HG03378 (cell line): ENCODE data around the gene DEPDC1.
"Not testable (repeated sequence)": the region's sequence is repeated elsewhere in the genome, so short reads cannot be mapped to it uniquely, and the experiment has no call there.

ENCODE experiments used
- ATAC-seq: cut with Tn5 transposase; IDR thresholded peaks from one replicate; pipeline ENCODE4 v1.9.1; 2021; ENCODE audit warnings: mild to moderate bottlenecking, moderate library complexity; ENCODE audit not compliant: unreplicated experiment

The DEPDC1 gene, protein sequence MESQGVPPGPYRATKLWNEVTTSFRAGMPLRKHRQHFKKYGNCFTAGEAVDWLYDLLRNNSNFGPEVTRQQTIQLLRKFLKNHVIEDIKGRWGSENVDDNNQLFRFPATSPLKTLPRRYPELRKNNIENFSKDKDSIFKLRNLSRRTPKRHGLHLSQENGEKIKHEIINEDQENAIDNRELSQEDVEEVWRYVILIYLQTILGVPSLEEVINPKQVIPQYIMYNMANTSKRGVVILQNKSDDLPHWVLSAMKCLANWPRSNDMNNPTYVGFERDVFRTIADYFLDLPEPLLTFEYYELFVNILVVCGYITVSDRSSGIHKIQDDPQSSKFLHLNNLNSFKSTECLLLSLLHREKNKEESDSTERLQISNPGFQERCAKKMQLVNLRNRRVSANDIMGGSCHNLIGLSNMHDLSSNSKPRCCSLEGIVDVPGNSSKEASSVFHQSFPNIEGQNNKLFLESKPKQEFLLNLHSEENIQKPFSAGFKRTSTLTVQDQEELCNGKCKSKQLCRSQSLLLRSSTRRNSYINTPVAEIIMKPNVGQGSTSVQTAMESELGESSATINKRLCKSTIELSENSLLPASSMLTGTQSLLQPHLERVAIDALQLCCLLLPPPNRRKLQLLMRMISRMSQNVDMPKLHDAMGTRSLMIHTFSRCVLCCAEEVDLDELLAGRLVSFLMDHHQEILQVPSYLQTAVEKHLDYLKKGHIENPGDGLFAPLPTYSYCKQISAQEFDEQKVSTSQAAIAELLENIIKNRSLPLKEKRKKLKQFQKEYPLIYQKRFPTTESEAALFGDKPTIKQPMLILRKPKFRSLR

DNA sequence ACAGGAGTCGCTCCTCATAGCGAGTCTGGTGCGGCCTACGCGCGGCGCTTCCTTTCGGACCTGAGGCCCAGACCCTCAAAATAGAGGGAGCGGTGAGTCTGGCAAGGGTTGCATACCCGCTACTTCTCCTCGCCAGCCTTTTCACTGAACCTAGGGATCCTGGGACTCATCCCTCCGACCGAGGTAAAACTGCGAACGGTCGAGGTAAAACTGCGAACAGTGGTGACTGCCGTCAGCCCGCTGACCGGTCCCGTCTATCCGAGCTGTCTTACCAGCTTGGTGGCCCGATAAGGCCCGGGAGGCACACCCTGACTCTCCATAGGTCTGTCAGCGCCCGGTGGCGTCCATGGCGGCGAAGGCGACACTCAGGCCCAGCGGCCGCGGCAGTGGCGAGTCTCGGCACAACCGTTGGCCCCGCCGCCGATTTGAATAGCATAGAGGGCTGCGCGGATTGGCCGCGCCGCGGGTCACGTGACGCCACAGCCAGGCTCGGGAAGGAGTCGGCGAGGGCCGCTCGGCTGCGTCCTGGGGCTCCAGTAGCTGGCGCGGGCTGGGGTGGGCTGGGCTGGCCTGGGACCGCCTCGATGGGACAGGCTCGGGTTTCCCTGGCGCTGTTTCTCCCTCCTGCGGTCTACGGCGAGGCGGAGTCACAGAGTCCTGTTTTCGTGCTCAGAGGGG is at the start of gene DEPDC1:
DEPDC1 (minus strand) TSS at position 403 of the 678 bp plus-strand sequence; CDS start at position 320, 83 bp downstream.
- peak; percentile 90 for ATAC-seq

DNA sequence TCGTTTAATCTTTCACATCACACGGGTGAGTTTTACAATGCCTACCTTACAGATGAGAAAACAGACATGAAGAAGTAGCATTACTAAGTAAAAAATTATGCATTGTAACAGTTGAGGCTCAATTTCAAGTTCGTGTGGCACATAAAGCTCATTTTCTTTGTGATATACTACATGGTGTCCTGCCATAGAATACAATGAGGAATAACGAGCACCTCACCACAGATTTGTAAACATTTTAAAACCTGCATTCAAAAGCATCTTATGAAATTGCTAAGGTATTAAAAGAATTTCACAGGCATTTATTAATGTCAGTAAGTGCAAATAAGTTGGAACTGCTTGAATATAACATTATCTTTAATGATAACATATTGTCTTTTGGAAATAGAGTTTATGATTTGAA is 47.8 kb upstream of the DEPDC1 start:
- ATAC-seq = no peak

DNA sequence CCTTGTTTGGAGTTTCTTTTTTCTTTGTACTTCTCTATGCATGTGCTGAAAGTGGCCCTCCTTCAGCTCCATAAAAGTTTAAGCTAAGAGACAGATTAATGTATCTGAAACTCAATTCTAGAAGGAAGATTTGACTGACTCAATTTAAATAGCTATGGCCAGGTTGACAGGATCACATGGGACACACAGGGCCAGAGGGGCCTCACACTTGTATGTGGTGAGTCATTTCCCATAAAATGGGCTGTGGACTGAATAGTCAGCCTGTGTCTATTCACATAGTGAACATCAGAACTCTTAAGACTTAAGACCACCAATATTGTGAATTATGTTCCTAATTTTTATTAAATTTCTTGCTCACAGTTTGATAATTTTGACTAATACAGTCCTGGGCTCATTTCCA is 45.7 kb upstream of the DEPDC1 start:
- ATAC-seq = no peak

DNA sequence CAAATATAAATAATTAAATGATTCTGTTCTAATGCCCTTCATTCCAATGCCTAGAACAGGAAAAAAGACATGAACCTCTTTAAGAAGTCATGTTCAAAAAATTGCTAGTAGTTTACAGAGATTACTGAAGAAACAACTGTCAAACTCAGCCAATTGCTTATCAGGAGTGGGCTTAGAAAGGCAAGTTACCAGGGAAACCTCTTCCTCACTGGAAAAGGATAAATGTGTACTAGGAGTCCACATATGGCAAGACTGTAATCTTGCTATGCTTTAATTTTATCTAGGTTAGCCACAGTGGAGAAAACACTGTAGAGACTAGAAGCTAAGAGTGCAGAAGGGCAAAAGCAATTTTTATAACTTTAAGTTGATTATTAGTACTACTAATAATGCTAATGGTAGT is 42.1 kb upstream of the DEPDC1 start:
- no peak for ATAC-seq

DNA sequence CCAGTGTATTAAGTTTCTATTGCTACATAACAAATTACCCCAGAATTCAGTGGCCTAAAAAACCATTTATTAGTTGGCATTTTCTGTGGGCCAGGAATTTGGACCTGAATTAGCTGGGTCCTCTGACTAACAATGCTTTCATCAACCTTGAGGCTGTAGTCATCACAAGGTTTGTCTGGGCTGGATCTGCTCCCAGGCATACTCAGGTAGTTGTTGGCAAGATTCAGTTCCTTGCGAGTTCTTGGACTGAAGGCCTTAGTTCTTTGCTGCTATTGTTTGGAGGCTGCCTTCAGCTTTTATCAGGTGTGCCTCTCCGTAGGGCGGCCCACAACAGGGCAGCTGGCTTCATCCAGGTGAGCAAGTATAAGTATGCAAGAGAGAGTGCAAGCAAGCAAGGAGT is 31.4 kb upstream of the DEPDC1 start:
- no peak for ATAC-seq

DNA sequence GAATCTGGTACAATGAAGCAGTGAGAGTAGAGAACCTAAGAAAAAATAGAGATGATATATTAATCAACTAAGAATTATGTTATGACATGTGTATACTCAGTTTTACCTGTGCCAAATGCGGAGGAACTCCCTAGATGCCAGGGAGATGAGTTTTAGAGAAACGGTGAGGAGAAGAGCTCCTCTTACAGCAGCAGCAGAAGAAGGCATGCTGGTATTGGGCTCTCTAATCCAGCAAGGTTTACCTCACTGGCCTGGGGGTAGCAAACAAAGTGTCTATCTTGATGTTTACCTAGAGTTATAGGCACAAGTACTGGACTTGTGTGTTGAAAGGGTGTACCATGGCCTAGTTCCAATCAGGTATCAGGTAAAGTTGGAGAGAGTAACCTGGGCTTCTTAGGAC is 28.9 kb upstream of the DEPDC1 start:
- ATAC-seq = no peak

DNA sequence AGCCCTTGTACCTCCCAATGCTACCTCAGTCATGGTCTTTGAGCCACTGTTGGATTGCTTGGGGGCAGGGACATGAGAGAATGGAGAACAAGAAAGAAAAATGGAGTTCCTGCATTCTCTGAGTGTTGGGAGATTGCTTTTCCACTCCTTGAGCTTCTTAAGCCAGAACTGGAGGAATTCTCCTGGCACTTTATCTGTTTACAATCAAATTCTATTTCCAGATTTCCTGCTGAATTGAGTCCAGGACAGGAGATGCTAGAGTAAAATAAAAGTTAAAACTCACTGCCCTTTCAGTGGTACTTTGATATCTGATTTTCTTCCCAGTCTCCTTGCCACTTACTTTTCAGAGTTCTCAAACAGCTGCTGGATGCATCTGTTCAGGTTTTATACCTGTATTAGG is 24.4 kb upstream of the DEPDC1 start:
- ATAC-seq = no peak

DNA sequence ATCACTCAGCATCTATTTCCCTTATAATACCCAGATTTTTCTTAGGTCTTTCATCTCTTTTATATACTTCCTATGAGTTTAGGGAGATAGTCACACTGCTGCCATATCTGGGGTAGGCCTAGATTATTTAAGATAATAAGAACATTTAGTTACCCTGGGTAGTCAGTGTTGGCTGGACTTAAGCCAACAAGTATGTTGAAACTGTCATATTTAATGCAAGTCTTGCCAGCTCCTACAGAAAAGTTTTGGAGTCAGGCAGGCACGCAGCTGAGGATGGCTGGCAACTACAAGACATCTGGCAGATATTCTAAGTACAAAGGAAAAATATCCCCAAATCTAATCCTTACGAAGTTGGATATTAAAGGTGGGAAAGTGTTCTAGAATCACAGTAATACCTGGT is 19.2 kb upstream of the DEPDC1 start:
- no peak for ATAC-seq

DNA sequence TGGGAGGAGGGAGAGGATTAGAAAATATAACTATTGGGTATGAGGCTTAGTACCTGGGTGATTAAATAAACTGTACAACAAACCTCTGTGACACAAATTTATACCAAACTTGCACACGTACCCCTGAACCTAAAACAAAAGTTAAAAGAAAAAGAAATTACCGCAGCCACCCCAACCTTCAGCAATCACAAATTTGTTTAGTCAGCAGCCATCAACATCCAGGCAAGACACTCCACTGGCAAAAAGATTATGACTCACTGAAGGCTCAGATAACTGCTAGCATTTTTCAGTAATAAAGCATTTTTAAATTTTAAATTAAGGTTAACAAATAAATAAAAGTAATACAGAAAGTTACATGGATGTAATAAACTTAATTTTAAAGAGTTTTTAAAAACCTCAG is 14.4 kb upstream of the DEPDC1 start:
- ATAC-seq = no peak

DNA sequence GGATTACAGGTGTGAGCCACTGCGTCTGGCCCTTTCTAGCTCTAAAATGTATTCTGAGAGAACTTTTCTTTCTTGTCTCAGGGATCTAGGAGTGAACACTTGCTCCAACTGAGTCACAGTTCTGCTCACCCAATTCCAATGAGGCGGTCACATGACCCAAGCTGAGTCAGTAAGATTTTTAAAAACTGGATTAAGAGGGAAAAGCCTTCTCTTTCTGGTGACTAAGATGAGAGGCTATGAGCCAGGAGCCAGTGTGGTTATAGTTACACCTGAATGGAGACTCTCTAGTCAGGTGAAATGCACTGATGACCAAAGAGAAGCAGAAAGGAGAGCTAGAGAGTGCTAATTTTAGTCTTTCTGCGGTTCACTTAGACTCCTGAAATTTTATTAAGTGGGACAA is 9.5 kb upstream of the DEPDC1 start:
- no peak for ATAC-seq

DNA sequence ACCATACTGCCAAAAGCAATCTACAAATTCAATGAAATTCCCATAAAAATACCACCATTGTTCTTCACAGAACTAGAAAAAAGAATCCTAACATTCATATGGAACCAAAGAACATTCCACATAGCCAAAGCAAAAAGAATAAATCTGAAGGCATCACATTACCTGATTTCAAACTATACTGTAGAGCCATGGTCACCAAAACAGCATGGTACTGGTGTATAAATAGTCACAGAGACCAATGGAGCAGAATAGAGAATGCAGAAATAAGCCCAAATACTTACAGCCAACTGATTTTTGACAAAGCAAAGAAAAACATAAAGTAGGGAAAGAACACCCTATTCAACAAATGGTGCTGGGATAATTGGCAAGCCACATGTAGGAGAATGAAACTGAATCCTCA is 6.2 kb upstream of the DEPDC1 start:
- no peak for ATAC-seq

DNA sequence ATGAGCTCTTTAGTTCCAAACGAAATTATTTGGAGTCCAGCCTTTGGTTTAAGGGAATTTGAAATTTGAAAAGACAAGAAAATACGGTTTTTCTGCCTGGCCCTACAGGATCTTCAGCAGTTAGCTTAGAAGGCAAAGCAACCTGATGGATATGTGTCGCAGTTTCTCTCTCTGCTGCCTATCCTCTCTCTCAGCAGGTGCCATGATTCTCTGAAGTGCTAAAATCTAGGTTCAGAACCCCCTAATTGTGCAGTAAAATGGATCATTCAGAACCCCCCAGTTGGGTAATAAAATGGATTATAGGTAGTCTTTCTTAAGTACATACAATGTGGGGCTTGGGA is 446 bp upstream of the DEPDC1 start:
- peak; percentile 22 for ATAC-seq

DNA sequence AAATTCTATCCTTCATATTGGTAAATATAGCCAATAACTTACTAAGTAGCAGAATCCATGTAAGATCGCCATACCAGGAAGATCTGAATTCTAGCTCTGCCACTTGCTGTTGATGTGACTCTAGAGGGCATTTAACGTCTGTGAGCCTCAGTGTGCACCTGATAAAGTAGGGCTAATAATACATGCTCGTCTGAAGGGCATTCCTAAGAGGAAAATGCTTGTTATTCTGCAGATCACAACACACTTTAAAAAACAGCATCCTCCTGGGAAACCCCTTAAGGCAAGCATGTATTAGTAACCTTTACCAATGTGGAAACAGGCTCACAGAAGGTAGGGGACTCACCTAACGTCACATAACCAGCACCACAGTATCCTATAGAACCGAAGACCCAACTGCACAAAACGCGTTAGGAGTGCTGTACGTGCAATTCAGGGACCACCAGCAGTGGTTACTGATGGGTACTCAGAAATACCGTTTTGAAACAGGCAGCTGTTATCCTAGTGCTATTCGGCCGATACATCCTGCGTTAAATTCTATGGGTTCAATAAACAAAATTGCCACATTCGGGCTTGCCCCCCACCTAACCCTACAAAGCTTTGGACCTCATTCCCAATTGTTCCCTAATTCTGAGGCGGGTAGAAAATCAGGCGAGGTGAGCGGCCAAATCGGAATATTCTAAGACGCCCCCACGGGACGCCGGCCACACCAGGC is 758 bp downstream of the DEPDC1 start:
- ATAC-seq = peak; percentile 30

DNA sequence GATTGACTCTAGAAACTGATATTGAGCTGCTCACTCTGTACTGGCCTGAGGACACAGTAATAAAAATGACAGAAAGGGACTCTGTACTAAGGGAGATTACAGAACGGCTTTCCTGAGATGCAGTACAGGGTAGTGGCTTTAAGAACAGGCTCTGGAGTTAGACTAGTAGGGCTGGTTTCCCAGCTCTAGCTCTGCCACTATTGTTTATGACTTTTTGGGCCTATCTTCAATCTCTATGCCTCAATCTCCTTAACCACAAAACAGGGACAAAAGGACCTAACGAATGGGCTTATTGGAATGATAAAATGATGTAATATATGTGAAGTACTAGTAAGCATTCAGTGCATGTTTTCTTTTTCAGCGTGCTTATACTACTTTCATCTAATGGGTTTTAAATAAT is 1.4 kb downstream of the DEPDC1 start:
- ATAC-seq = peak; percentile 0

DNA sequence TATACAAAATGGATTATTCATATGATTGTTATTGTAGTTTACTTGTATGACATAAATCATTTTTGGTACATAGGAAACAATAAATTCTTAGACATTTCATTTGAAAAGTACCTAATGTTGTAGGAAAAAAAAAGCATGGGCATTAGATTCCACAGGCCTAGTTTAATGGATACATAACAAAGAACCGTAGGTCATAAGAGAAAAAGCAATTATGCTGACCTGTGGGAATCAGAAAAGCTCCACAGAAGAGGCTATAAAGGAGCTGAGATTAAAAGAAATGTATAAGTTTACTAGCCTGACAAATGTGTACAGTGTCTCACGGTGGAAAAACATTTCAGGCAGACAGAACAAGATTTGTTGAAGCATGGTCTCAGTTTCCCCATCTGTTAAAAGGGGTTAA is 3.7 kb downstream of the DEPDC1 start:
- no peak for ATAC-seq

DNA sequence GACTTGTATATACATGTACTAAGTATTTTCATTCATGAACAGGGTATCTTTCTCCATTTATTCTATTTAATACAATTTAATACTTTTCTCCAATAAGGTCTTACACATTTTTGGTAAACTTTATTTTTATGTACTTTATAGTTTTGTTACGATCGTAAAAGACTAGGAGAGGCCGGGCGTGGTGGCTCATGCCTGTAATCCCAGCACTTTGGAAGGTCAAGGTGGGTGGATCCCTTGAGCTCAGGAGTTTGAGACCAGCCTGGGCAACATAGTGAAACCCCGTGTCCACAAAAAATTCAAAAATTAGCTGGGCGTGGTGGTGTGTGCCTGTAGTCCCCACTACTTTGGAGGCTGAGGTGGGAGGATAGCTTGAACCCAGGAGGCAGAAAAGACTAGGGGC is 4.6 kb downstream of the DEPDC1 start:
- ATAC-seq = not testable (repeated sequence)

DNA sequence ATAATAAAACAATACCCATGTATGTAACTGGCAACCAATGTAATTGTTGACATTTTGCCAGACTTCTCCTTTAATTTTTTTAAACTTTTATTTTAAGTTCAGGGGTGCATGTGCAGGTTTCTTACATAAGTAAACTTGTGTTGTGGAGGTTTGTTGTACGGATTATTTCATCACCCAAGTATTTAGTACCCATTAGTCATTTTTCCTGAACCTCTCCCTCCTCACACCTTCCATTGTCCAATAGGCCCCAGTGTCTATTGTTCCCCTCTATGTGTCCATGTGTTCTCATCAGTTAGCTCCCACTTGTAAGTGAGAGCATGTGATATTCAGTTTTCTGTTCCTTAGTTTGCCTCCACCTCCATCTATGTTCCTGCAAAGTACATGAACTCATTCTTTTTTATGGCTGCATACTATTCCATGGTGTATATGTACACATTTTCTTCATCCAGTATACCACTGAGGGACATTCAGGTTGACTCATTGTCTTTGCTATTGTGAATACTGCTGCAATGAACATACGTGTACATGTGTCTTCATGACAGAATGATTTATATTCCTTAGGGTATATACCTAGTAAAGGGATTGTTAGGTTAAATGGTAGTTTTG is 6.7 kb downstream of the DEPDC1 start:
- ATAC-seq = no peak

DNA sequence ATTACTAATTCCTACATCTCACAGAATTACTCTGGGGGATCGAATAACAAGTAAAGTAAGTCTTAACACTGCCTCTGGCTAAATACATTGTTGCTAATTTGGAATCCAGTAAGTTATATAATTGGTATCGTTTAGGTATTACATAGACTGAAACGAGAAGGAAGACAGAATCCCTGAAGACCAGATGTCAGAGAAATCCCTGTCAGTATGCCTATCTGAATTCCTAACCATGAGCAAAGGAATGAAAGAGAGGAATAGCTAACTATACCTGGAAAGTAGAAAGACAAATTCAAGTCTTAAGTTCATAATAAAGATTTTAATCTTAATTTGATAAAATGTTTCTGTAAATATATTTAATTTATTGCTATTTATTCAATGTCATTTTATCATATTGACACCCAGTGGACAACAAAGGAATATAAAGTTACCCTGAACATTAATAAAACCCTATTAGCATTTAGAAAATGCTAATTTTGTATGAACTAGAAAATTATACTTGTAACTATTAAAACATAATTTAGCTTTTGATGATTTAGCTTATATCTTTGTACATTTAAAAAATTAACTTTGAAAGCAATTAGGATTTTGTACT is 11.4 kb downstream of the DEPDC1 start:
- ATAC-seq = no peak

DNA sequence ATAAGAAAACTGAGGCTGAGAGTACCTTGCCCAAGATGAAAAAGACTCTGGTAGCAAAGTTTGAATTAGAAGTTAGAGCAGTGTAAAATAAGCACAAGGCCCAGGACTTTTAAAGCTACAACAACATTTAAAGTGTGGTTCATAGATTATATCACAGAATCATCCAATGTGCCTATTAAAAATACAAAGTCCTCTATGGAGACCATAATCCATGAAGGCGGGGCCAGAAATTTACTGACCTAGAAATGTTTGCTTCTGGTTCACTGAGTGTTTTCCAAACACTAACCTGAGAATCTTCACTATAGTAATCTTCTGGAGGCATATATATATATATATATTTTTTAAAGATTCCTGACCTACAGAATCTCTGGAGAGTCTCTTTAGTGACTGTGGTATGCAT is 12.3 kb downstream of the DEPDC1 start:
- no peak for ATAC-seq

DNA sequence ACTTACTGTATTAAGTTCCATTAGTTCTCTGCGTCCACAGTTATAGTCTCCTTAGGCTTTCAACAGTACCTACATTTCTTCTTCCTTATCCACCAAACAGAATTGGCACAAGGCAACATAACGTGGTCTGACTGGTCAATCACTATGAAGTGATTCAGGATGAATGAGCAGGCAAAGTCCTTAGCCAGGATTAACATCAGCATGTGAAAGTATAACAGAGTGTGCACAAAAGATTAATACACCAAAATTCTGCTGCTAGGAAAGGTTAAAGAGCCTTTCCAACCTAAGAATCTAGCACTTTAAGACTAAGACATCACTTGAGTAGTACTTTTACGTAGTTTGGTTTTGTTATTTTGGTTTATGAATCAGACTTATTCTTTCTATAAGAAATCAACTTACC is 15.8 kb downstream of the DEPDC1 start:
- no peak for ATAC-seq
